Activated effector memory CD4-positive, alpha-beta T cell treated with Interleukin-2 at 50 U/mL for 16 hours (primary cell): Measurements from ENCODE around the gene TERF2IP.

Source experiments
- DNase-seq: peaks from one replicate; pipeline ENCODE4 v3.0.0-alpha.2; 2020

TERF2IP gene

DNA sequence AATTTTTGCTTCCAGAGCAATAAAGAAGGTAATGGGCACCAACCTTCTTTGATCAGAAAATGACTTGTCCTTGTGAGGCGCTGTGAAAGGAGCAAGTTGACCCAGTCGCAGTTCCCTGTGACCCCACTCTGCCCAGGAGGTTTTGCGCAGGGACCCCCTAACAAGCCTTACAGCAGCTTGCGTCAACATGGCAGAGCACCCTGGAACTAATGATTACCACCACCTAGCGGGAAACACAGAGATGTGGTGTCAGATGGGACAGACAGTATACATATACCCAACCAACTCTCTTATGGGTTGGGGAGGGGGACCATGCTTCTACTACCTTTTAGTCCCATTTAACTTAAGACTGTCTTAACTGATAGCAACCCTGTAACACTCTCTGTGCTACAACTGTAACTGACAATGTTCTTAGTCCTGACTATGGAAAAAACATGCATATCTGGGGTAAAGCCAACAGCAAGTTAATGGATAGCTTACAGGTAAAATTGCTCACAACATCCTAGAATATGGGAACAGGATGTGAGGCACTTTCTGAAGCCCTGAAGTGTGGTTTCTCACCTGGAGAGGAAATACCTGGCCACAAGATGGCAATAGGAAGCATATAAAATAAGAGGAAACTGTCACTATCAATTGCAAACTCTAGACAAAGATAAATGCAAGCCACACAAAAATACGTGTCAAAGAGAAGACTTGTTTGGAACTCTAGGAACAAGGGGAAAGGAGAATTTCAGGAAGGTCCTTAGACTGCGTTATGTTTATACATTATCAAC is 3.1 kb upstream of the TERF2IP start:
- no peak for DNase-seq

DNA sequence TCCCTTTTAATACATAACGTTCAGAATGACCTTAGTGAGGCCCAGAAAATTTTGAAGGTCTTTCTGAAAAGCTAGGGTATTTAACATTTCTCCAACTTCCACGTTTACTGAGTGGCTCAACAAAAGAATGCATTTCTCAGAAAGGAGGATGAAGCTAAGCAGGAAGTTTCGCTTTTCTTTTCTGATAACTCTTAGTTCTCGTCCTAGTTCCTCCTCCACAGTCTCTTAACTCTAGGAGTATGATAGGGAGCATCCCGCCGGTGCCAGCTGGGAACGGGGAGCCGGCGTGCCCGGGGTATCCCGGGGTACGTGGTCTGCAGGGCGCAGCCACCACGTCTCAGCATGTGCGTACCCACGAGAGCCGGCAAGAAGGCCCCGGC is 471 bp upstream of the TERF2IP start:
- DNase-seq: no peak

DNA sequence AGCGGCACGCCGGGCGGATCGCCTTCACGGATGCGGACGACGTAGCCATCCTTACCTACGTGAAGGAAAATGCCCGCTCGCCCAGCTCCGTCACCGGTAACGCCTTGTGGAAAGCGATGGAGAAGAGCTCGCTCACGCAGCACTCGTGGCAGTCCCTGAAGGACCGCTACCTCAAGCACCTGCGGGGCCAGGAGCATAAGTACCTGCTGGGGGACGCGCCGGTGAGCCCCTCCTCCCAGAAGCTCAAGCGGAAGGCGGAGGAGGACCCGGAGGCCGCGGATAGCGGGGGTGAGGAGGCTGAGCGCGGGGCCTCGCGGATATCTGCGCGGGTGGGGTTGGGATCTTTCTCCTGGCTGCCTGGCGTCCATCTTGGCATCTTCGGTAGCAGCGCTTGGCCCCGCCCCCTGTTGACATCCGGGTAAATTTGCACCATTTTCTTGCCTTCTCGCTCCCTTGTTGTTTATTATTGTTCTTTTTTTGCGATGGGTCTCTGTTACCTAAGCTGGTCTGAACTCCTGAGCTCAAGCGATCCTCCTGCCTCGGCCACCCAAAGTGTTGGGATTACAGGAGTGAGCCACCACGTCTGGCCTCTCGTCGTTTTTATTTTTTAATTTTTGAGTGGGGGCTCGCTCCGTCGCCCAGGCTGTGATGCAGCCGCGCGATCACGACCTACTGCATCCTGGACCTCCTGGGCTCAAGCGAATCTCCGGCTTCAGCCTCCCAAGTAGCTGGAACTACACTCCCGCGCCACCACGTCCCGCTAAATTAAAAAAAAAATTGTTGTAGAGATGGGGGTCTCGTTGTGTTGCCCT is 898 bp downstream of the TERF2IP start:
- peak; percentile 81 for DNase-seq

DNA sequence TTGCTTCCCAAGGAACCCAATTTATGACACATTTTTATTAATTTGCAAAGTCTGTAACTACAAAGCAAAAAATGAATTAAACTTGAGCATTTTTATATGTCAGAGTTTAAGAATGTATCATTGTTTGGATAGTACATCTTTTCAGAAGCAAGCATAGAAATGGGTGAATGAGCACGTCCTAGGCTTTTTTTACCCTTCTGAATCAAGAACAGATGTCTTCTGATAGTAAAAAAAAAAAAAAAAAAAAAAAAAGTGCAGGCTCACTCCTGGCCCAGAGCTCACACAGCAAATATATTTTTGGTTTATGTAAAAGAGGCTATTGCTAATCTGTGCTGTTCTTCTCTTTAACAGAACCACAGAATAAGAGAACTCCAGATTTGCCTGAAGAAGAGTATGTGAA is 6.3 kb downstream of the TERF2IP start:
- no peak for DNase-seq

DNA sequence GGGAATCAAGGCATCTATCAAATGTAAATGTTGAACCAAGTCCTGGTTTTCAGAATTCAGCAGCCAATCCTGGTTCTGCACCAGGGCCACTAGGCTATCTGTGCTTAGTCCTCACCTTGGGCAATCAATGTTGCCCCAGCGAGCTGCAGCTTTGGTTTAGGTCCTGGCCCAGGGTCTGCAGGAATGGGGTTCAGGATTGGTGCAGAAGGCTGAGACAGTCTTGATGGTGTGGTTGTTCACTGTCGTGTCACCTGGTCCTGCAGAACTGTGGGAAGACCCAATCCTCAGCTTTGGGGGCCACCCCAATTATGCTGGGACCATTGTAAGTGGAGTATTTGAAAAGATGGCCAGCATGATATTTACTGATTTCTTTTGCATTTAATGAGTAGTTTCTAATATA is 10.6 kb downstream of the TERF2IP start:
- no peak for DNase-seq

DNA sequence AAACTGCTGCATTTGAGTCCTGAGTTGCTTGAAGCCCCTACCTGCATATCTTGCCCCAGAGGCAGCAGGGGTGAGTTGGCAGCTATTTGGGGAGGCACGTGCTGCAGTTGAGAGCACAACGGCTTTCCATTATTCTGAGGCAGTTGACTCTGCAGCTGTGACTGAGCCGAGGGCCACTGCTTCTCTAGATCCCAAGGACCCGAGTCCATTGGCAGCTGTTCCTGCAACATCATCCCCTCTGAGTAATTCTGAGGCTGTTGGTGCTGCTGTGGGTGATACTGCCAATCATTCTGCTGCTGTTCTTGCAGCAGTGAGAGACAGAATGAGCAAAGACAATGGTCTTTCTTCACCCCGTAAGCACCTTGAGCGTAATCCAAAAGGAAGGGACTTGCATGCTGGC is 12.7 kb downstream of the TERF2IP start:
- no peak for DNase-seq

DNA sequence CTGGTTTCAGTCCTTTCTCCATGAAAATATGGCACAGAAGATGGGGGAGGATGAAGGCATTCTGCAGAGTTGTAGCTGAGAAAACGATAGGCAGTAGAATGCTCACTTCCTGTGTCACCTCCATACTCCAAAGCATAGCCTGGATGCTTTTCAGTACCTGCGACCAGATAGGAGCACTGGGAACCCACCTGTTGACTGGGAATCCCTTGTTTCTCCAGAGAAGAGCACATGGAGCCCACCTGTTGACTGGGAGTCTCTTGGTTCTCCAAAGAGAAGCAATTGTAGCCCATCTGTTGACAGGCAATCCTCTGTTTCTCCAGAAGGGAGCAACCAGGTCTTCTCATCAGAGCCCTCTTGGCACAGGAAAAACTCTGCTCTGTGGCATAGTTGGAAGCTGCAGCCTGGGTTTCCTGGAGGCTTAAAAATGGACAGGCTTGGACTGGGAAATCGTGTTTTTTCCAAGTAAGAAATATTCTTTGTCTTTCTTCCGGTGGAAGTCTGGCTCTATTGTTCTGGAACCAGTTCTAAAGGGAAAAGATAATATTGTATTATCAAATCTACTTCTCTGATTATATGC is 13.2 kb downstream of the TERF2IP start:
- DNase-seq: no peak

DNA sequence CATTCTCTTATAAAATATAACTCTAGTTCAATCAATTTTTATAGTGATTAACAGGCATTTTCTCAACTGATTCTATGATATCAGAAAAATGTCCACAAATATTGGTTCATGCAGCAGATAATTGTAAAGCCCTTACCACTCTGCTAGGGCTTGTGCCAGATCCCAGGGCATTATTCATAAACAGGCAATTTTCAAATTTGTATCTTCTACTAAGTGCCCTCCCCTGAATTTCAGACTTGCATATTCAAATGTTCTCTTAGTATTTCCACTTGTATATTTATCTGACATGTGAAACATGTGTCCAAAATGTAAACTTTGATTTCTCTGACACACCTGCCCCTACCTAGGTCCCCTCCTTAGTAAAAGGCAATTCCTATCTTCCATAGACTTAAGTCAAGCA is 19.9 kb downstream of the TERF2IP start:
- DNase-seq: no peak

DNA sequence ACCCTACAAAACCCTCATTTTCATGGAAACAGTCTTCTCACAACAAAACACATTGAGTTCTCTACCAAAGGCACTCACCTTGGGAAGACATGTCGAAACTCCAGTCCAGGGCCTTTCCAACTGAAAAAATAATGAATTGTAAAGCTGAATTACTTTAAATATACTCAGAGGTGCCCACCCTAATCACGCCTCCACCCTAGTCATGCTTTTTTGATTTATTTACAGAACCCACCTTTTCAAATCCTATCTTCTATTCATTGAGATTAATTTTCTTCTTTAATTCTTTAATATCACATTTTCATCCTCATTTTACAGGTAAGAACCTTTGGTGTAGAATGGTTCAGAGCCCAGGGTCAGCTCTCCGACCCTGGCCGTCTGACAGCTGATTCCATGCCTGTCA is 29.3 kb downstream of the TERF2IP start, which contains the start of gene CPHXL2:
CPHXL2 (minus strand) TSS at position 101 of the 400 bp plus-strand sequence; CDS start at position 91, 10 bp downstream.
- DNase-seq: no peak

DNA sequence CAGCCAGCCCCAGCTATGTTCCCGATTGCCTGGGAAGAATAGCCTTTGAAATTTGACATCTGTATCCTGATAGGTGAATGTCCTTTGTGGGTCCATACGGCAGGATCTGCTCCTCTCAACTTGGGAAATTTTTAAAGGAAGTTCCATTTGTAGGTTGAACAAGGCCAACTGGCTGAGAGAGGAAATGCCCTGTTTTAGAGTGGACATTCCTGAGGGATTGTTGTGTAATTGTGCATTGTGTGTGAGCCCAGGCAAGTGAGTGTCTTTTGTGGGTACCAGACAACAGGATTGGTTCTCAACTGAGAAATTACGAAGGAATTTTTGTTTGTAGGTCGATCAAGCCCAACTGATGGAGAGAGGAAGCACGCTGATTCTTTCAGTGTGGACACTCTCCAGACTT is 31.8 kb downstream of the TERF2IP start:
- no peak for DNase-seq

DNA sequence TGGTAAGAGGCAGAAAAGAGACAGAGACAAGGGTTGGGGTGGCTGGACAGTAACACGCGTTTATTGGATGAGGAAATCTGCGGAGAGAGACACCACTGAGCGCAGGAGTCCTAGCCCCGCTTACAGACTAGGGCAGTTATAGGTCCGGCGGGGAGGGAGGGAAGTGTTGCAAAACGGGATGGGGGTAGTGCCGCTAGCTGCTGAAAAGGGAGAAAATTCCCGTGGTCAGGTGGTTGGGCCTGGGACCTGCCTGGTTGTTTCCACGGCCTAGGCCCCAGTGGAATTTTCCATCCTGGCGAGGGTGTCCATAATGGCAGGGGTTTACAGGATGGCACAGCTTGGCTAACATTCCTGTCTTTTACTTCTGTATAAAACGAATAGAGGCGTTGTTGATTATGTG is 34.7 kb downstream of the TERF2IP start:
- DNase-seq: no peak

DNA sequence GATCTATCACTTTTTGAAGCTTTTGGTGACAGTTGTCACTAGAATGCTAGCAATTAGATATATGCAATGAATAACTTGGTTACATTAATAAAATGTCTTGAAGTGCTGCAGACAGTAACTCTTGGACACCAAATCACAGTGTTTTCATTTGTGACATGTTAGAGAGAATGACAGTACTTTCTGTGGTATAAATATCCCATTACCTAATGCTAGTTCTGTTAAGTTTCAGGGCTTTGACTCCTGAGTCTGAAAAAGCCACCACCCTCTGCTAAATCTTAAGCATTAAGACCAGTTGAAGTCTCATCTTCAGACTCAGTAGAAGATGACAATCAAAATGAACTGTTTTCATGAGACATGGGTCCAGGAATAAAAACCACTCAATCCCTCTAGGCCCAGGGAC is 39.8 kb downstream of the TERF2IP start:
- no peak for DNase-seq

DNA sequence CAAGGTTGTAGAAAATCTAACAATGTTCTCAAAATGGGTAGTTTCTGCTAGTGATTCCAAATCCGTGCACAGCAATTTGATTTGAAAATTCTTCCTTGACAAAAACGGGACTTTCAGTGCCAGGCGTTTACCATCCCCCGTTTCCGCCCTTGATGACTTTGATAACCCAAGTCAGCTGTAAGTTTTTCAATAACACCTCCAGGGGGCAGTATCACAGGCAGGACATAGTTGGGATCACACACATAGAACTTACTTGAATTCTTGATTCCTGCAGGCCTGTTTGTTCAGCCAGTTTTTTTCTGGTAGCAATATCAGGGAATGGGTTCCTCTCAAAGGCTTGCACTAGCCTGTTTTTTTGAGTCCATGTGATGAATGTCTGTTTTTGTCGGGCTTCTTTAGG is 48.1 kb downstream of the TERF2IP start:
- no peak for DNase-seq

DNA sequence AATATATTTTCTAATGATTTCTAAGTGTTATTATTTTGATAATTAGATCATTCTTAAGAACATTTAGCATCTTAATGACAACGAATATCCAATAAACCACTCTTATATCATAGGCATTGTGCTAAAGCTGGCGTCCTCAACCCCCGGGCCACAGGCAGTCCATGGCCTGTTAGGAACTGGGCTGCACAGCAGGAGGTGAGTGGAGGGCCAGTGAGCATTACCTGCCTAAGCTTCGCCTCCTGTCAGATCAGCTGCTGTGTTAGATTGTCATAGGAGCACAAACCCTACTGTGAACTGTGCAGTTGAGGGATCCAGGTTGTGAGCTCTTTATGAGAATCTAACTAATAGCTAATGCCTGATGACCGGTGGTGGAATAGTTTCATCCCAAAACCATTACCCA is 50.0 kb downstream of the TERF2IP start:
- no peak for DNase-seq

DNA sequence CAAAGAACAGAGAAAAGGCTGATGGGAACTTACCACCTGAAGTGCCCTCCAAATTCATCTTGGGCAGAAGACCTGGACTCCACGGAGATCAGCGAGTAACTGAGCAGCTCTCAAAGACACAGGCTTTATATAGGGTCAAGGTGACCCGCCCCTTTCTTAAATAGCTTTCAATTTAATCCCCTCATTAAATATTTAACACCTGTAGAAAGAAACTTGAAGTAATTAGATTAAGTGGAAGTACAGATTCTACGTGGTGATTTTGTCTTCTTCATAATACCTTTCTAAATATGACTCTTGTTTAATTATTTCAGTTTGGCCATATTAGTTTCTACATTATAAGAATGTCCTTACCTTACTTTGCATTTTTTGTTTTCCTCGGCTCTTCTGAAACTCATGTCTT is 53.8 kb downstream of the TERF2IP start, which contains the start of gene DUXB:
DUXB (minus strand) TSS at position 101 of the 400 bp plus-strand sequence; CDS start at position 58, 43 bp downstream.
- DNase-seq: no peak

DNA sequence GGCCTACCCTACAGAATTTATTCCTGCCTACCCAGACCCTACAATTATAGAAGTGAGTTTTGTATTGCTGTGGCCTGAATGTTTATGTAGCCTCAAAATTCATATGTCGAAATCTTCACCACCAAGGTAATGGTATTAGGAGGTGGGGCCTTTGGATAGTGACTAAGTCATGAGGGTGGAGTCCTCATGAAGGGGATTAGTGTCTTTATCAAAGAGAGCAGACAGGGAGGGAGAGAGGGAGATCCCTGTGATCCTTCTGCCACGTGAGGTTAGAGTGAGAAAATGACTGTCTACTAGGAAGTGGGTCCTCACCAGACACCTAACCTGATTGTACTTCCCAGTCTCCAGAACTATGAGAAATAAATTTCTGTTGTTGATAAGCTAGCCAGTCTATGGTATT is 54.7 kb downstream of the TERF2IP start:
- DNase-seq: no peak

DNA sequence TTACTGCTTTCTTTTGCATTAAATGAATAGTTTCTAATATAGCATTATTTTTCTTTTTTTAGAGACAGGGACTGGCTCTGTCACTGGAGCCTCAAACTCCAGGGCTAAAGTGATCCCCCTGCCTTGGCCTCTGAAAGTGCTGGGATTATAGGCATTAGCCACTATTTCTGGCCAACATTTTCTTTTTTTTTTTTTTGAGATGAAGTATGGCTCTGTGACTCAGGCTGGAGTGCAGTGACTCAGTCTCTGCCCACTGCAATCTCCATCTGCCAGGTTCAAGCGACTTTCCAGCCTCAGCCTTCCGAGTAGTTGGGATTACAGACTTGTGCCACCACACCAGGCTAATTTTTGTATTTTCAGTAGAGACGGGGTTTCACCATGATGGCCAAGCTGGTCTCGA is 55.7 kb downstream of the TERF2IP start:
- DNase-seq: no peak
